ENCODE measurements around the gene DCAF11.

The DCAF11 gene

DNA sequence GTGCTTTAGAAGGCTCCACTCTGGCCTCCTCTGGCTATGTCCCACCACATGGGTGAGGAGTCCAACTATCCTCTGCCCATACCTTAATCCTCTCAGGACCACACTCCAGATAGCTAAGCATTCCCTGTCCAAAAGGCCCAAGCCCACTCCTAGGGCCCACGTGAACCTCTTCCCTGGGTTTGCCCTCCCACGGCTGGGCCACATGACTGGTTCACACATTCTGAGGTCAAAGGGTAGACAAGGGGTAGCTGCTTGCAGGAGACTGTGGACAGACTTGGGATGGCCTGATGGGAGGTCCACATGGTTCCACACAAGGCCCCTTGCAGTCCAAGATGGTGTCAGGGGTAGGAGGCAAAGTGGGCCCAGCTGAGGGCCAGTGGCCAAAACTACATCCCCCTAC is 26.5 kb upstream of the DCAF11 start:
- 0 out of 2 replicates have a peak, but pooled peaks cover 2% of the 10 kb centered on the region for H3K27me3 ChIP-seq (ENCODE audit: low read depth, low read length)
- no peak overlapping the region for H3K27ac ChIP-seq (ENCODE audit: low read length)
- TF ChIP-seq EZH2phosphoT487 (IDR thresholded peaks at IDR 0.05; ENCODE audit: low read depth), result no peak
- TF ChIP-seq, protein P1, sequence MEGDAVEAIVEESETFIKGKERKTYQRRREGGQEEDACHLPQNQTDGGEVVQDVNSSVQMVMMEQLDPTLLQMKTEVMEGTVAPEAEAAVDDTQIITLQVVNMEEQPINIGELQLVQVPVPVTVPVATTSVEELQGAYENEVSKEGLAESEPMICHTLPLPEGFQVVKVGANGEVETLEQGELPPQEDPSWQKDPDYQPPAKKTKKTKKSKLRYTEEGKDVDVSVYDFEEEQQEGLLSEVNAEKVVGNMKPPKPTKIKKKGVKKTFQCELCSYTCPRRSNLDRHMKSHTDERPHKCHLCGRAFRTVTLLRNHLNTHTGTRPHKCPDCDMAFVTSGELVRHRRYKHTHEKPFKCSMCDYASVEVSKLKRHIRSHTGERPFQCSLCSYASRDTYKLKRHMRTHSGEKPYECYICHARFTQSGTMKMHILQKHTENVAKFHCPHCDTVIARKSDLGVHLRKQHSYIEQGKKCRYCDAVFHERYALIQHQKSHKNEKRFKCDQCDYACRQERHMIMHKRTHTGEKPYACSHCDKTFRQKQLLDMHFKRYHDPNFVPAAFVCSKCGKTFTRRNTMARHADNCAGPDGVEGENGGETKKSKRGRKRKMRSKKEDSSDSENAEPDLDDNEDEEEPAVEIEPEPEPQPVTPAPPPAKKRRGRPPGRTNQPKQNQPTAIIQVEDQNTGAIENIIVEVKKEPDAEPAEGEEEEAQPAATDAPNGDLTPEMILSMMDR (IDR thresholded peaks at IDR 0.05; ENCODE audit: low read depth, low read length), result no peak
- H3K4me1 ChIP-seq (ENCODE audit: low read length), result peaks cover 7% of the 10 kb centered on the region
- no peak overlapping the region for H3K4me3 ChIP-seq (ENCODE audit: low read length)
- no peak overlapping the region for H2AFZ ChIP-seq (ENCODE audit: low read depth, low read length)
- H4K20me1 ChIP-seq (ENCODE audit: insufficient read depth, low read length), result no peaks in the 10 kb centered on the region
- H3K9me3 ChIP-seq (ENCODE audit: insufficient read depth, low read length), result no peaks in the 10 kb centered on the region
- H3K4me2 ChIP-seq (ENCODE audit: low read length), result no peak overlapping the region
- no peaks in the 10 kb centered on the region for H3K36me3 ChIP-seq (replicated peaks; ENCODE audit: low read depth, low read length)
- H3K9ac ChIP-seq (ENCODE audit: low read length), result no peak overlapping the region
- H3K79me2 ChIP-seq (ENCODE audit: low read length), result no peaks in the 10 kb centered on the region

DNA sequence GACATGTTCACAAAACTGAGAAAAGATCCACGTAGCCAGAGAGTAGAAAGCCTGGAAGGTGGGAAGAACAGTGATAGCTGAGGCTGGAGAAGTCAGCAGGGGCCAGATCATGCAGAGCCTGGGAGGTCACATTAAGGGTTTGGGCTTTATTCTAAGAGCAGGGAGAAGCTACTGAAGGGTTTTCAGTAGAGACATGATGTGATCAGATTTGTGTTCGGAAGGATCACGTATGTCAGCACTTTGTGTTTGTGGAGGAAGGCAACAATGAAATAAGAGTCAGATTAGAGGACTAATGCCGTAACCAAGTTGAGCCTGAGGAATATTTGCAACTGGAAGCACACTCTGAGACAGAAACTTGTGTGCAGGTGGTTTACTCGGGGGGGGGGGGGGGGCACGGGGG is 24.7 kb upstream of the DCAF11 start:
- Histone ChIP-seq H3K4me1 (ENCODE audit: low read length) (peaks cover 14% of the 10 kb centered on the region), H2AFZ (ENCODE audit: low read depth, low read length) (no peak overlapping the region), H3K4me2 (ENCODE audit: low read length) (no peak overlapping the region), H3K27ac (ENCODE audit: low read length) (no peak overlapping the region), H3K4me3 (ENCODE audit: low read length) (no peak overlapping the region), H3K27me3 (ENCODE audit: low read depth, low read length) (no peaks in the 10 kb centered on the region), H3K9ac (ENCODE audit: low read length) (no peak overlapping the region), H4K20me1 (ENCODE audit: insufficient read depth, low read length) (no peaks in the 10 kb centered on the region), H3K9me3 (ENCODE audit: insufficient read depth, low read length) (no peaks in the 10 kb centered on the region), H3K36me3 (replicated peaks; ENCODE audit: low read depth, low read length) (no peaks in the 10 kb centered on the region), H3K79me2 (ENCODE audit: low read length) (peaks cover 7% of the 10 kb centered on the region)
- TF ChIP-seq, protein P1 (IDR thresholded peaks at IDR 0.05; ENCODE audit: low read depth, low read length), result no peak
- no peak for TF ChIP-seq EZH2phosphoT487 (IDR thresholded peaks at IDR 0.05; ENCODE audit: low read depth)

DNA sequence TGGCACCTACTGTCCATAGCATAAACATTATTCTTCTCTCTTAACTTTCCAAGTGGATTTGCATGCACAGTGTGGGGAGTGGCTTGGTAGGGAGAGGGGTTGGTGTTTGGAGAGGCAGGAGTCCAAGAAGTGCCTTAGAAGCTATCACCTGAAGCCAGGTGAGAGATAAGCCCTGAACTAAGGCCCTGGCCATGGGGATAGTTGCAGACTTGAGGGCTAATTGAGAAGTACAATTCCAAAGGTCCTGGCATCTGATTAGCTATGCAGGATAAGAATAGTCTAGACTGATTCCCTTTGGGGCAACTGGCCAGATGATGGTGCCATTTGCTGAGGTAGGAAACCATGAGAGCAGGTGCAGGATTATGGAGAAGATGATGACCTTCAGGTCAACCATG is 22.5 kb upstream of the DCAF11 start:
- Histone ChIP-seq H3K79me2 (ENCODE audit: low read length) (peaks cover 17% of the 10 kb centered on the region), H3K36me3 (replicated peaks; ENCODE audit: low read depth, low read length) (peaks cover 7% of the 10 kb centered on the region), H3K4me2 (ENCODE audit: low read length) (no peak overlapping the region), H4K20me1 (ENCODE audit: insufficient read depth, low read length) (no peaks in the 10 kb centered on the region), H3K27ac (ENCODE audit: low read length) (no peak overlapping the region), H3K9ac (ENCODE audit: low read length) (no peak overlapping the region), H3K9me3 (ENCODE audit: insufficient read depth, low read length) (no peaks in the 10 kb centered on the region), H3K27me3 (ENCODE audit: low read depth, low read length) (no peaks in the 10 kb centered on the region), H2AFZ (ENCODE audit: low read depth, low read length) (no peak overlapping the region), H3K4me1 (ENCODE audit: low read length) (peaks cover 22% of the 10 kb centered on the region), H3K4me3 (ENCODE audit: low read length) (no peak overlapping the region)
- TF ChIP-seq, protein P1 (IDR thresholded peaks at IDR 0.05; ENCODE audit: low read depth, low read length), result no peak
- TF ChIP-seq EZH2phosphoT487 (IDR thresholded peaks at IDR 0.05; ENCODE audit: low read depth), result no peak

DNA sequence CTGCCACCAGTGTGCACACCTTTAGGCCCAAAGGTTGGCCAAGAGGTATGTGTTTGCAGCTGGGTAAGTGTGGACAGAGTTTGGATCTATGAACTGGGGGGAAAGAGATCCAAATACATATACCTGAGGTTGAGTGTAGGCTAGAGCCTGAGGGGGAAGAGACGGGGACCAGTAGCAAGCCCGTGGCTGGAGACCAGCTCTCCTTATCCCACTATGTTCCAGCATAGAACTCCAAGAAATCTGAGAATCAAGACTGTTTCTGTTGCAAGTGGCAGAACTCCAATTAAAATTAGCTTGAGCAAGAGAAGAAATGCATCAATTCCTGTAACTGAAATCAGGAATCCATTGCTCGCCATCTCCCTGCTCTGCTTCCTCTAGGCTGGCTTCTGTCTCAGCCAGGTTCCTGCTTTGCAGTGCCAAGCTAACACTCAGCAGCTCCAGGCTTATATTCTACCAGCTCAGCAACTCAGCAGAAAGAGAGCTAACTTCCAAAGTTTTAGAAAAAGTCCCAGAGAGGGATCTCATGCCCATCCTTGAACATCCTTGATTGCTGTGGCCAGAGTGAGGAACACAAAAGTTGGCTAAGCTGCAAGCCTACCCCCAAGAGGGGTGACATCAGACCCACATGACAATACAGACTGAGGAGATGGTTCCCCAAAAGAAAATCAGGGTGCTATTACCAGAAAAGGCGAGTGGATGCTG is 21.9 kb upstream of the DCAF11 start:
- H3K4me2 ChIP-seq (ENCODE audit: low read length), result no peak overlapping the region
- peaks cover 17% of the 10 kb centered on the region for H3K79me2 ChIP-seq (ENCODE audit: low read length)
- H3K27me3 ChIP-seq (ENCODE audit: low read depth, low read length), result no peaks in the 10 kb centered on the region
- H3K27ac ChIP-seq (ENCODE audit: low read length), result no peak overlapping the region
- no peak overlapping the region for H3K4me3 ChIP-seq (ENCODE audit: low read length)
- no peak for TF ChIP-seq EZH2phosphoT487 (IDR thresholded peaks at IDR 0.05; ENCODE audit: low read depth)
- TF ChIP-seq, protein P1 (IDR thresholded peaks at IDR 0.05; ENCODE audit: low read depth, low read length), result no peak
- no peaks in the 10 kb centered on the region for H3K9me3 ChIP-seq (ENCODE audit: insufficient read depth, low read length)
- H3K9ac ChIP-seq (ENCODE audit: low read length), result no peak overlapping the region
- peaks cover 22% of the 10 kb centered on the region for H3K4me1 ChIP-seq (ENCODE audit: low read length)
- H4K20me1 ChIP-seq (ENCODE audit: insufficient read depth, low read length), result no peaks in the 10 kb centered on the region
- H2AFZ ChIP-seq (ENCODE audit: low read depth, low read length), result no peak overlapping the region
- H3K36me3 ChIP-seq (replicated peaks; ENCODE audit: low read depth, low read length), result peaks cover 7% of the 10 kb centered on the region

Data from OCI-LY3 (cell line).